GM21381 (cell line): ENCODE results near the gene FNDC5.
A peak's percentile ranks its signal among the peaks of the same experiment; 100 is the strongest.

Experiments used
- ATAC-seq: cut with Tn5 transposase; IDR thresholded peaks from one replicate; pipeline ENCODE4 v1.9.1; 2021; ENCODE audit warnings: mild to moderate bottlenecking, moderate library complexity; ENCODE audit not compliant: unreplicated experiment

Gene FNDC5

DNA sequence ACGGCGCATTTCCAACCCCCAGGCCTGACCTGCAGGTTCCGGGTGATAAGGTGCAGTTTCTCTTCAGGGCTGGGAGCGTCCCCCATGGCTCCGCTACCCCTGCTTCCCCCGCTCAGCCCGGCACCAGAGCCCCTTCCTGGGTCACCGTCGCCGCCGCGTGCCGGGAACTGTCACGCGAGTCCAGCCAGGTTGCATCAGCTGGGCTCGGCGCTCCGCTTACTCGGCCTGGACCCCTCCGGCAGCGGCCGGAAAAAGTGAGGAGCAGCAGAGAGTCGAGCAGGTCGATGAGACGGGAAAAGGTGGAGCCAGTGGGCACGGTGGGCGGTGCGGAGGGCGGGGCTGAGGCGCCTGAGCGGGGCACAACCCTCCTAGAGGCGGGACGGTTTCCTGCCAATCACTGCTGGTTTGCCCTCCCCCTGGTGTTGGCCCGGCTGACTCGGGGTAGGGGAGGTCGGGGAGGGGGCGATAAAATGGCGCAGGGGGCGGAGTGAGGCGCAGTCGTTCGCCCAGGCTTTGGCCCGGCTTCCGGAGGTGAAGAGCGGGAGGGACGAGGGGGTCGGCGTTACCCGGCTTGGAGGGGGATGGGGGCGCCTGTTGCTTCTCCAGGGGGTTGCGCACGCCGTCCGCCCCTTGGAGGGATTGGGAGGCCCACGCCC lies 53.4 kb downstream of the FNDC5 start, which contains the start of the genes S100PBP and YARS1:
TSS of gene S100PBP (plus strand) at position 495 of the 656 bp plus-strand sequence. CDS start 8,447 bp downstream, outside the sequence.
TSS of gene YARS1 (minus strand) at position 200 of the 656 bp plus-strand sequence. CDS start at position 86, 114 bp downstream.
- peak; percentile 83 for ATAC-seq

GRCh38 chr1:32816676-32817158 lies 54.0 kb downstream of the FNDC5 start:
- peak; percentile 6 for ATAC-seq

DNA sequence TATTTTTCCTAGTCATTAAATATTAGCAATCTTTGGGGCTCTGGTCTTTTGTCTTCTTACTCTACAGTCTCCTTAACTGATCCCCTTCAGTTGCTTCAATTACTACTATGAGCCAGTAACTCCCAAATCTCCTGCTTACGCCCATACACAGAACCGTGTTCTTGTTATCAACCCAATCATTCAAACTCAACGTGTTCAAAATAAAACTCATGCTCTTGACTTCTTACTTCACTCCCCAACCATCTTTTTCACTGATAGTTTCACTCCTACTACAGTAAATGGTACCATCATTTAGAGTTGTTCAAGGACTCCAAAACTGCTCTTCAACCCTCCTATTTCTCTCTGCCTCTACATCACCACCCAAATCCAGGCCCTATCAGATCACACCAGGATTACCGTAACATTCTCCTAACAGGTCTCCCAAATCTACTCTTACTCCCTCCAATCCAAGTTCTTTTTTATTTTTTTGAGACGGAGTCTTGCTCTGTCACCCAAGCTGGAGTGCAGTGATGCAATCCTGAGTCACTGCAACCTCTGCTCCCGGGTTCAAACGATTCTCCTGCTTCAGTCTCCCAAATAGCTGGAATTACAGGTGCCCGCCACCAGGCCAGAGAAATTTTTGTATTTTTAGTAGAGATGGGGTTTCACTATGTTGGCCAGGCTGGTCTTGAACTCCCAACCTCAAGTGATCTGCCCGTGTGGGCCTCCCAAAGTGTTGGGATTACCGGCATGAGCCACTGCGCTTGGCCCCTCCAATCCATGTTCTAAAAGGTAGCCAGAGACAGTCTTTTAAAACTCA lies 56.6 kb downstream of the FNDC5 start:
- ATAC-seq: no peak
